GM12872 (cell line): ENCODE measurements around the gene AKT3.

Source experiments
- TF ChIP-seq, protein P1 (sequence below): IDR thresholded peaks from 3 replicates; pipeline ENCODE4 v1.5.1; 2011; ENCODE audit warnings: low read depth, mild to moderate bottlenecking, low read length, moderate library complexity; ENCODE audit not compliant: insufficient read depth

AKT3 gene

DNA sequence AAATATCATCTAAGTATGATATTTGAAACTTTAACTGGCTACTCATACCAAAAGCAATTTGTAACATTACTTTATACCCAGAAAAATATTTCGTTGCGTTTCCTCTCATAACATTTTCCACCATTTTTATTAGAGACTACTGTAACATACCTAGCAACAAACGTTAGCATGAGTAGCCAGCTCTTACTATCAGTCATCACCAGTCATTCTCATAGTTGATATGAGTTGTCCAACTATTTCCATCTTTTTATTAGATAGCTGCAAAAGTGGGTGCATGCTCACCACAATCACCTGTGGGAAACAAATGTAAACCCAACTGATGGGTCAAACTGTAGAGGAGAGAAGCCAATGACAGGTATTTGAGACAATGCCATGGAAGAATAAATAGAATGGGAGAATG lies 114.6 kb downstream of the AKT3 start:
- TF ChIP-seq, protein P1, sequence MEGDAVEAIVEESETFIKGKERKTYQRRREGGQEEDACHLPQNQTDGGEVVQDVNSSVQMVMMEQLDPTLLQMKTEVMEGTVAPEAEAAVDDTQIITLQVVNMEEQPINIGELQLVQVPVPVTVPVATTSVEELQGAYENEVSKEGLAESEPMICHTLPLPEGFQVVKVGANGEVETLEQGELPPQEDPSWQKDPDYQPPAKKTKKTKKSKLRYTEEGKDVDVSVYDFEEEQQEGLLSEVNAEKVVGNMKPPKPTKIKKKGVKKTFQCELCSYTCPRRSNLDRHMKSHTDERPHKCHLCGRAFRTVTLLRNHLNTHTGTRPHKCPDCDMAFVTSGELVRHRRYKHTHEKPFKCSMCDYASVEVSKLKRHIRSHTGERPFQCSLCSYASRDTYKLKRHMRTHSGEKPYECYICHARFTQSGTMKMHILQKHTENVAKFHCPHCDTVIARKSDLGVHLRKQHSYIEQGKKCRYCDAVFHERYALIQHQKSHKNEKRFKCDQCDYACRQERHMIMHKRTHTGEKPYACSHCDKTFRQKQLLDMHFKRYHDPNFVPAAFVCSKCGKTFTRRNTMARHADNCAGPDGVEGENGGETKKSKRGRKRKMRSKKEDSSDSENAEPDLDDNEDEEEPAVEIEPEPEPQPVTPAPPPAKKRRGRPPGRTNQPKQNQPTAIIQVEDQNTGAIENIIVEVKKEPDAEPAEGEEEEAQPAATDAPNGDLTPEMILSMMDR = no peak

DNA sequence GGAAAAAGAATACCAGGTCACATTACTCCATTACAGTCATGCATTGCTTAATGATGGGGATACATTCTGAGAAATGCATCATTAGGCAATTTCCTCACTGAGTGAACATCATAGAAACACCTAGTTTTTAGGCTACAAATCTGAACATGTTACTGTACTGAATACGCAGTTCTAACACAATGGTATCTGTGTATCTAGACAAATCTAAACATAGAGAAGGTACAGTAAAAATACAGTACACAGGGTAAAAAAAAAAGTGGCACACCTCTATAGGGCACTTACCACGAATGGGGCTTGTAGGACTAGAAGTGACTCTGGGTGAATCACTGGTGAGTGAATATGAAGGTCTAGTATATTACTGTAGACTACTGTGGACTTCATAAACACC lies 115.7 kb downstream of the AKT3 start:
- TF ChIP-seq, protein P1 = no peak

DNA sequence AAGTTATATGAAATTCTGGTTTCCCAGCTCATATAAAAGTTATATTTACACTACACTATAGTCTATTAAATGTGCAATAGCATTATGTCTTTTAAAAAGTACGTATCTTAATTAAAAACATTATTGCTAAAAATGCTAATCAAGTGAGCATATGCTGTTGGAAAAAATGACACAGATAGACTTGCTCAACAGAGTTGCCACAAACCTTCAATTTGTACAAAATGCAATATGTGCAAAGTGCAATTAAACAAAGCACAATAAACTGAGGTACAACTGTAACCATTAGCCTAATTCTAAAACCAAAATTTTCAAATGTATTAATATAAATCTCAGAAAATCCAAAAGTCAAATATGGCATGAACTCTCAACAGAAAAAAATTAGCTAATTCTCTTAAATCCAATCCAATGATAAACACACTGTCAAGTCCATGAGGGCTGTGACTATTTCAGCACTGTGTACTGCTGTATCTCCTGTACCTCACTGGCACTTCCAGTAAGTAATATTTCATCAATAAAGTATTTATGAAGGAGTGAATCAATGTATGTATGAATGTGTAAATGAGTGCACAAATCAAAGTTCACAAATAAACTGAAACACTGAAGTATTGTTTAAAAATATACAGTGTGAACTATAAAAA lies 116.3 kb downstream of the AKT3 start:
- TF ChIP-seq, protein P1 = no peak

DNA sequence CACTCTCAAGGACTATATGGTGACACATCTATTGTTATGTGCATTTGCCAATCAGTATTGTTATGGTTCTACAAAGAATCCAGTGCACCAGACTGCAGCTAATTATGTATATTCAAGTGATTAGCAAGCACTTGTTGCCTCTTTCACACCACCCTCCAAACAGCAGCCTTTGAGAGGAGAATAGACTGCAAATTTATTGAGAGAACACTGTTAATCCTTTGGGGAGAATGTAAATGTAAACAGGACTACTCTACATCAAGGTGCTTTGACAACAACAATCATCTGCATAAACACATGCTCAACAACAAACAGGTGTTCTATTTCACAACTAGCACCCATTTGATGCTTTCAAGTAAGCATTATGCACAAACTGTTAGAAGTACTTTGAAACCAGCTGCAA lies 117.4 kb downstream of the AKT3 start:
- TF ChIP-seq, protein P1 = no peak

DNA sequence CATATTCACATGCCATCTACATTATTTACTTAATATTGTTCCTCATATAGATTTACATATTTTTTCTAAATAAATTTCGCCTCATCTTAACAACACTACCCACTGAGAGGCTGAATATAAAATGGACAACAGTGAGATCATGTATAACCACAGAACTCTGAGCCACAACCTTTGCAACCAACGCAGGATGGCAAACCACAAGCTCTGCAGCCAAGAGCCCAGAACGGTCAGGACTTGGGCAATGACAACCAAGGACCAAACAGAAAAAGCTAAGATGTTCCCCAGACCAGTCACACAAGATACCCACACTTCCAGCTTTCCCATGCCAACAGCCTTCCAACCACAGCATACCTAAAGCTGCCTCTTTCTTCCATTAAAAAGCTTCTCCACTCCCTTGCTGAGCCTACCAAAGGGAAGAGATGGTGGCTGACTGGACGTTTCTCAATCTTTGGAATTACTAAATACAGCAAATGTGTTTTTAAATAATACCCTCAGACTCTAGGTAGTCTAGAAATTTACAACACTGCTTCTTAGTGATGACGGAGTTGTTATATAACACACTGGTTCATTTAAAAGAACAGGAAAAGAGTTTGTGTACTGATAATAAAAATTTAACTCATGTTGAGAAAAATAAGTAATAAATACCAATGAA lies 117.9 kb downstream of the AKT3 start:
- TF ChIP-seq, protein P1 = no peak

DNA sequence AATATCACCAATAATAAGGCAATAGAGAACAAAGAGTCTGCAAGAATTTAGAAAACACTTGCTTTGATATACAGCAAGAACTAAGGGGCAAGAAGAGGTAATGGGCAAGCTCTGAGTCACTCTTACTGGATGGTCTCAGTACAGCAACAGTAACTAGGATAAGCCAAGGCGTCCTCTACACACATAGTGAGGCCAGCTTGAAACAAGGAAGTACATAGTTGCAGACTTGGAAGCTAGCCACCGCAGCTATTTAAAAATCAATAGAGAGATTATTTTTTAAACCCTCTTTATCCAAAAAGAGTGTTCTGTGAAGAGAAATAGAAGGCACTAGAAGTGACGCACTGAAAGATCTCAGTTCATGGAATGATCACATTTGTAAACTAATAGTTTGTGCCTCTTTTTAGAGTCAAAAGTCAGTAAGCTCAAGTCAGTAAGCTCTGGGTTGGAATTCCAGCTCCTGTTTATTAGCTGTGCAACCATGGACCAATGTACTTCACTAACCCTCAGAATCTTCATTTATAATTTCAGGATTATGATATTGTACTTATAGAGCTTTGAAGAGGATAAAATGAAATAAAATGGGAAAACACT lies 118.6 kb downstream of the AKT3 start:
- TF ChIP-seq, protein P1 = no peak

DNA sequence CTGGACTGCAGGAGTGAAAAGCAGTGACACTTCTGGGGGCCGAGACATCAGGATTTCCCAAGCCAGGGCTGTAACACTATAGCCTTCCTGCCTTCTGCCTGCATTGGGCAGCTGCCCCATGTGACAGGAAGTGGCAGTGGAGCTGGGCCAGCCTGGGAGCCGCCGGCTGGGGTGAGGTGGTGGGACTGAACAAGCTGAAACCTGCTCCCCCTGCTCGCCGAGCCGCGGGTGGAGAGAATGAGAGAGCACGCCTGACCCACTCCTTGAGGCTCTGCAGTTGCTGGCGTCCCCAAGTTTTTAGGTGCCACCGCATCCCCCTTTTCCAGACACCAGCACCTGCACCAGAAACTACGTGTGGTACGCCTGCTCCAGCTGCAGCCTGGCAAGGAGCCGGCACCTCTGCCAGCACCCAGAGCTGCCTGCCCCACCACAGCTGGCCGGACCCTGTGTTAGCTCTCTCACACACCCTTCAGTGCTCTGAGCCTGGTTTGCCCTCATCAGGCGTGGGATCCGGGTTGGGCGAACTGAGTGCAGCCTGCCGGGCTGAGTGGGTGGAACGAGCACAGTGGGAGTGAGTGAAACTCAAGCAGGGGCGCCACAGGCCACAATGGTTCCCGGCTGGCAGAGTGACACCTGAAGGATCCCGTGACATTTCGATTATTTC lies 119.4 kb downstream of the AKT3 start:
- TF ChIP-seq, protein P1 = no peak
